Upper lobe of left lung (tissue), 4 donors: ENCODE data around the gene ULK1.

Experiments
- POLR2AphosphoS5 ChIP-seq, 2 donors: sonication (generic); formaldehyde crosslinking; IDR thresholded peaks; one replicate each; pipeline ENCODE4 v1.5.1; 2017; ENCODE audit warnings: antibody characterized with exemption in 2 of 2
- TF ChIP-seq, protein P1 (sequence below), 6 experiments: fragments of 450-650 bp in 4 of 6; fragments of 200-600 bp in 2 of 6; sonication (generic) in 2 of 6; IDR thresholded peaks; one replicate each; pipeline ENCODE4 v1.5.1; 2016 to 2019; ENCODE audit warnings: antibody characterized with exemption in 6 of 6

DNA sequence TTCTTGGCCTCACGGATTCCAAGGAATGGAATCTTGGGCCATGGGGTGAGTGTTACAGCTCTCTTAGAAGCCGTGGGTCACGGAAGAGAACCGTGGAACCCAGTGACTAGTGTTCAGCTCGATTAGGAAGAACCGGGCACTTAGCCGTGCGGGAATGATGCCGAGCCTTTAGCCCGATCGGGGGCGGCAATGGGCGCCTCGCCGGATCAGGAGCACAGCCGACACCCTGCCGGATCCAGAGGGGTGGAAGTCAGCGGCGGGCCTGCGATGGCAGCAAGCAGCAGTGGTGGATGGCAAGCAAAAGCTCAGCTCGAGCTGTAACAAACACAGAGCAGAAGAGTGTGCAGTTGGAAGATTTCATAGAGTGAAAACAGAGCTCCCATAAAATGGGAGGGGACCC, 21.1 kb upstream of the ULK1 start:
- TF ChIP-seq, protein P1, sequence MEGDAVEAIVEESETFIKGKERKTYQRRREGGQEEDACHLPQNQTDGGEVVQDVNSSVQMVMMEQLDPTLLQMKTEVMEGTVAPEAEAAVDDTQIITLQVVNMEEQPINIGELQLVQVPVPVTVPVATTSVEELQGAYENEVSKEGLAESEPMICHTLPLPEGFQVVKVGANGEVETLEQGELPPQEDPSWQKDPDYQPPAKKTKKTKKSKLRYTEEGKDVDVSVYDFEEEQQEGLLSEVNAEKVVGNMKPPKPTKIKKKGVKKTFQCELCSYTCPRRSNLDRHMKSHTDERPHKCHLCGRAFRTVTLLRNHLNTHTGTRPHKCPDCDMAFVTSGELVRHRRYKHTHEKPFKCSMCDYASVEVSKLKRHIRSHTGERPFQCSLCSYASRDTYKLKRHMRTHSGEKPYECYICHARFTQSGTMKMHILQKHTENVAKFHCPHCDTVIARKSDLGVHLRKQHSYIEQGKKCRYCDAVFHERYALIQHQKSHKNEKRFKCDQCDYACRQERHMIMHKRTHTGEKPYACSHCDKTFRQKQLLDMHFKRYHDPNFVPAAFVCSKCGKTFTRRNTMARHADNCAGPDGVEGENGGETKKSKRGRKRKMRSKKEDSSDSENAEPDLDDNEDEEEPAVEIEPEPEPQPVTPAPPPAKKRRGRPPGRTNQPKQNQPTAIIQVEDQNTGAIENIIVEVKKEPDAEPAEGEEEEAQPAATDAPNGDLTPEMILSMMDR (IDR thresholded peaks at IDR 0.05) = no peak
- no peak for TF ChIP-seq POLR2AphosphoS5 (IDR thresholded peaks at IDR 0.05)
